Right lobe of liver (tissue), 4 donors: ENCODE results near the gene TECR.

Experiments used
- POLR2A ChIP-seq: fragments of 450-650 bp; IDR thresholded peaks from one replicate; pipeline ENCODE4 v1.6.1; 2017; ENCODE audit warnings: antibody characterized with exemption, mild to moderate bottlenecking
- TF ChIP-seq, protein P1 (sequence below), 4 donors: fragments of 200-600 bp in 3 of 4; fragments of 450-650 bp in 1 of 4; IDR thresholded peaks; one replicate each; pipeline versions ENCODE4 v1.5.1 to v1.8.0; 2016 to 2022; ENCODE audit warnings: antibody characterized with exemption in 4 of 4, mild to moderate bottlenecking in 2 of 4
- donor health status: DM: no; HTN: no; CAD: no.
- donor health status: DM: no; HTN: no; CAD: no.
- donor health status: DM: no; HTN: yes; CAD: no.

DNA sequence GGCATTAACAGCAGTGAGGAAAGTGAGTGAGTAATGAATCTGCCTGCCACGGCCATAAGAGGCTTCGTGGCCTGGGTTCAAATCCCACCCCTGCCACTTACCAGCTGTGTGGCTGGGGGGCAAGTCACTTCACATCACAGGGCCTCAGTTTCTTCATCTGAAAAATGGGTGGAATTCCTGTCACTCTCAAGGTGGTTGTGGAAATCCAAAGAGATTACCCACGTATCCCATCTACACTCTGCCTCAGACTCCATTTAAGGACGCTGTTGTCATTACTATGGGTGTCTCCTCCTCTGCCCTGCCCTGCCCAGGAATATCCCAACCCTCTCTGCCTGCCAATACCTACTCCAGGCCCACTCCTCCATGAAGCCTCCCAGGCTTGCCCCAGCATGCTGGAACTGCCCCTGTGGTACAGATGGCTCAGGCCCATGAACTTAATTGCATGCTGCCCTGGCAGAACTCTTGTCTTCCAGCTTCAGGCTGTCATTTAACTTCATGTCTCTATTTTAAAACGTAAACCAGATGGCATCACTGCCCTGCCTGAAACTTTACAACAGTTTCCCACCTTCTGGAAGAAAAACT lies 36.5 kb upstream of the TECR start:
- TF ChIP-seq POLR2A = no peak
- TF ChIP-seq, protein P1, sequence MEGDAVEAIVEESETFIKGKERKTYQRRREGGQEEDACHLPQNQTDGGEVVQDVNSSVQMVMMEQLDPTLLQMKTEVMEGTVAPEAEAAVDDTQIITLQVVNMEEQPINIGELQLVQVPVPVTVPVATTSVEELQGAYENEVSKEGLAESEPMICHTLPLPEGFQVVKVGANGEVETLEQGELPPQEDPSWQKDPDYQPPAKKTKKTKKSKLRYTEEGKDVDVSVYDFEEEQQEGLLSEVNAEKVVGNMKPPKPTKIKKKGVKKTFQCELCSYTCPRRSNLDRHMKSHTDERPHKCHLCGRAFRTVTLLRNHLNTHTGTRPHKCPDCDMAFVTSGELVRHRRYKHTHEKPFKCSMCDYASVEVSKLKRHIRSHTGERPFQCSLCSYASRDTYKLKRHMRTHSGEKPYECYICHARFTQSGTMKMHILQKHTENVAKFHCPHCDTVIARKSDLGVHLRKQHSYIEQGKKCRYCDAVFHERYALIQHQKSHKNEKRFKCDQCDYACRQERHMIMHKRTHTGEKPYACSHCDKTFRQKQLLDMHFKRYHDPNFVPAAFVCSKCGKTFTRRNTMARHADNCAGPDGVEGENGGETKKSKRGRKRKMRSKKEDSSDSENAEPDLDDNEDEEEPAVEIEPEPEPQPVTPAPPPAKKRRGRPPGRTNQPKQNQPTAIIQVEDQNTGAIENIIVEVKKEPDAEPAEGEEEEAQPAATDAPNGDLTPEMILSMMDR (IDR thresholded peaks at IDR 0.05) = no peak
